Adipocyte (in vitro differentiated cells): ENCODE data around the gene ATP6V1B1.
A peak's percentile ranks its signal among the peaks of the same experiment; 100 is the strongest.

Source experiments
- DNase-seq: peaks from one replicate; pipeline ENCODE4 v3.0.0-alpha.2; 2015; ENCODE audit warnings: low read depth
- H3K27me3 ChIP-seq: replicated peaks from 2 replicates; pipeline ENCODE4 v1.7.0; 2013; ENCODE audit warnings: mild to moderate bottlenecking, low read length, moderate library complexity; ENCODE audit not compliant: control insufficient read depth, insufficient read depth
- H3K36me3 ChIP-seq: 2 replicates; pipeline ENCODE4 v1.7.0; 2013; ENCODE audit warnings: low read length, mild to moderate bottlenecking, moderate library complexity; ENCODE audit not compliant: control insufficient read depth, insufficient read depth, severe bottlenecking
- H3K4me1 ChIP-seq: 2 replicates; pipeline ENCODE4 v1.7.0; 2013; ENCODE audit warnings: mild to moderate bottlenecking, low read length, moderate library complexity; ENCODE audit not compliant: control insufficient read depth, insufficient read depth
- H3K4me3 ChIP-seq: 2 replicates; pipeline ENCODE4 v1.7.0; 2013; ENCODE audit warnings: mild to moderate bottlenecking, low read length, moderate library complexity
- H3K9ac ChIP-seq: 2 replicates; pipeline ENCODE4 v1.7.0; 2013; ENCODE audit warnings: mild to moderate bottlenecking, low read length, moderate library complexity
- H3K9me3 ChIP-seq: 2 replicates; pipeline ENCODE4 v1.7.0; 2013; ENCODE audit warnings: mild to moderate bottlenecking, low read length, moderate library complexity; ENCODE audit not compliant: control insufficient read depth

The ATP6V1B1 gene

GRCh38 chr2:70964133-70964532, 28.4 kb downstream of the ATP6V1B1 start:
- Histone ChIP-seq H3K9ac (no peak overlapping the region), H3K27me3 (peaks cover 26% of the 10 kb centered on the region), H3K36me3 (no peaks in the 10 kb centered on the region), H3K9me3 (no peaks in the 10 kb centered on the region), H3K4me3 (no peak overlapping the region), H3K4me1 (peaks cover 9% of the 10 kb centered on the region)
- no peak for DNase-seq

GRCh38 chr2:70964596-70965386, 29.1 kb downstream of the ATP6V1B1 start:
- DNase-seq = peak; percentile 91
- Histone ChIP-seq H3K36me3 (no peaks in the 10 kb centered on the region), H3K9ac (peak overlapping the region; percentile 44), H3K9me3 (no peaks in the 10 kb centered on the region), H3K4me1 (peaks cover 9% of the 10 kb centered on the region), H3K27me3 (peaks cover 22% of the 10 kb centered on the region), H3K4me3 (peak overlapping the region; percentile 76)

GRCh38 chr2:70965506-70965905, 29.8 kb downstream of the ATP6V1B1 start:
- Histone ChIP-seq H3K9me3 (no peaks in the 10 kb centered on the region), H3K9ac (peak overlapping the region; percentile 44), H3K4me1 (peaks cover 6% of the 10 kb centered on the region), H3K36me3 (no peaks in the 10 kb centered on the region), H3K27me3 (peaks cover 22% of the 10 kb centered on the region), H3K4me3 (peak overlapping the region; percentile 76)
- DNase-seq = no peak

- H3K27me3 ChIP-seq = peaks cover 22% of the 10 kb centered on the region
Measured at GRCh38 chr2:70966681-70967080, 31.0 kb downstream of the ATP6V1B1 start.

GRCh38 chr2:70967189-70967588, 31.5 kb downstream of the ATP6V1B1 start:
- no peaks in the 10 kb centered on the region for H3K4me1 ChIP-seq
- no peak overlapping the region for H3K4me3 ChIP-seq
- H3K9ac ChIP-seq = no peak overlapping the region
- peaks cover 22% of the 10 kb centered on the region for H3K27me3 ChIP-seq
- H3K9me3 ChIP-seq = no peaks in the 10 kb centered on the region
- H3K36me3 ChIP-seq = no peaks in the 10 kb centered on the region
- DNase-seq = no peak

More at GRCh38 chr2:70966681-70967080, 31.0 kb downstream of the ATP6V1B1 start:
- no peaks in the 10 kb centered on the region for H3K36me3 ChIP-seq
- no peaks in the 10 kb centered on the region for H3K9me3 ChIP-seq
- H3K4me3 ChIP-seq = no peak overlapping the region
- no peak for DNase-seq
- H3K9ac ChIP-seq = no peak overlapping the region
- no peaks in the 10 kb centered on the region for H3K4me1 ChIP-seq

GRCh38 chr2:70974592-70974991, 38.9 kb downstream of the ATP6V1B1 start:
- Histone ChIP-seq H3K4me3 (no peak overlapping the region), H3K9ac (no peak overlapping the region), H3K4me1 (peaks cover 17% of the 10 kb centered on the region), H3K36me3 (no peaks in the 10 kb centered on the region), H3K27me3 (no peaks in the 10 kb centered on the region), H3K9me3 (no peaks in the 10 kb centered on the region)
- DNase-seq = no peak

GRCh38 chr2:70975237-70975636, 39.5 kb downstream of the ATP6V1B1 start:
- Histone ChIP-seq H3K4me3 (no peak overlapping the region), H3K27me3 (no peaks in the 10 kb centered on the region), H3K4me1 (peaks cover 17% of the 10 kb centered on the region), H3K9me3 (no peaks in the 10 kb centered on the region), H3K9ac (no peak overlapping the region), H3K36me3 (no peaks in the 10 kb centered on the region)
- DNase-seq = no peak

- Histone ChIP-seq H3K36me3 (no peaks in the 10 kb centered on the region), H3K27me3 (no peaks in the 10 kb centered on the region), H3K9me3 (no peaks in the 10 kb centered on the region), H3K4me1 (peaks cover 17% of the 10 kb centered on the region), H3K4me3 (peak overlapping the region; percentile 85), H3K9ac (peak overlapping the region; percentile 89)
- DNase-seq = peak; percentile 66
Measured at GRCh38 chr2:70977605-70978205, 42.0 kb downstream of the ATP6V1B1 start.

- peak; percentile 44 for DNase-seq
- Histone ChIP-seq H3K9ac (peak within 1 kb of the TSS; percentile 89), H3K27me3 (no peaks in the 10 kb centered on the region), H3K9me3 (no peaks in the 10 kb centered on the region), H3K4me1 (peaks cover 17% of the 10 kb centered on the region), H3K36me3 (no peaks in the 10 kb centered on the region), H3K4me3 (peak within 1 kb of the TSS; percentile 85)
Measured at GRCh38 chr2:70978341-70979179, 42.9 kb downstream of the ATP6V1B1 start, which contains the start of gene ANKRD53. Gene ANKRD53, plus strand, starts transcription at chr2:70978630. Its CDS starts 16 bp downstream, at chr2:70978646.

GRCh38 chr2:70979180-70979488, 43.4 kb downstream of the ATP6V1B1 start:
- Histone ChIP-seq H3K27me3 (no peaks in the 10 kb centered on the region), H3K4me1 (peaks cover 17% of the 10 kb centered on the region), H3K9me3 (no peaks in the 10 kb centered on the region), H3K36me3 (no peaks in the 10 kb centered on the region), H3K4me3 (peak overlapping the region; percentile 85), H3K9ac (peak overlapping the region; percentile 89)
- DNase-seq = no peak

- Histone ChIP-seq H3K4me1 (peaks cover 17% of the 10 kb centered on the region), H3K9ac (no peak overlapping the region), H3K27me3 (no peaks in the 10 kb centered on the region), H3K4me3 (no peak overlapping the region), H3K9me3 (no peaks in the 10 kb centered on the region), H3K36me3 (no peaks in the 10 kb centered on the region)
- no peak for DNase-seq
Measured at GRCh38 chr2:70979626-70980025, 43.9 kb downstream of the ATP6V1B1 start.
